Measurements from ENCODE around the gene RCBTB2.

DNA sequence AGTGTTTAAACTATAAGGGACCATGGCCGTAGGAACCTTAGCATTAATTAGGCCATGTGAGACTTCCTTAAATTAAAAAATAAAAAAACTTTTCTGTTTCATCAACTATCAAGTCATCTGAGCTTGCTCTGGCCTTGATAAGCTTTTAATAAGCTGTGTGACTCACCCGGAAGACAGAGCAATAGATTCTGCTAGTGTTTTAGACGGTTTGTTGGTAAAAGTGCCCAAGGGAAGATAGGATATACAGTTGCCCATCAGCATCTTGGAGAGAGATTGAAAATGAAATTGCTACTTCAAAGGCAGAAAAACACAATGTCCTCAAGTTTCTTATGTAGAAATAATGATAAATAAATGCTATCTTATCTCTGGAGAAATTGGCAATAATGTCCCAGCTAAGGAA lies 31.2 kb upstream of the RCBTB2 start:
- TF ChIP-seq, protein P1, sequence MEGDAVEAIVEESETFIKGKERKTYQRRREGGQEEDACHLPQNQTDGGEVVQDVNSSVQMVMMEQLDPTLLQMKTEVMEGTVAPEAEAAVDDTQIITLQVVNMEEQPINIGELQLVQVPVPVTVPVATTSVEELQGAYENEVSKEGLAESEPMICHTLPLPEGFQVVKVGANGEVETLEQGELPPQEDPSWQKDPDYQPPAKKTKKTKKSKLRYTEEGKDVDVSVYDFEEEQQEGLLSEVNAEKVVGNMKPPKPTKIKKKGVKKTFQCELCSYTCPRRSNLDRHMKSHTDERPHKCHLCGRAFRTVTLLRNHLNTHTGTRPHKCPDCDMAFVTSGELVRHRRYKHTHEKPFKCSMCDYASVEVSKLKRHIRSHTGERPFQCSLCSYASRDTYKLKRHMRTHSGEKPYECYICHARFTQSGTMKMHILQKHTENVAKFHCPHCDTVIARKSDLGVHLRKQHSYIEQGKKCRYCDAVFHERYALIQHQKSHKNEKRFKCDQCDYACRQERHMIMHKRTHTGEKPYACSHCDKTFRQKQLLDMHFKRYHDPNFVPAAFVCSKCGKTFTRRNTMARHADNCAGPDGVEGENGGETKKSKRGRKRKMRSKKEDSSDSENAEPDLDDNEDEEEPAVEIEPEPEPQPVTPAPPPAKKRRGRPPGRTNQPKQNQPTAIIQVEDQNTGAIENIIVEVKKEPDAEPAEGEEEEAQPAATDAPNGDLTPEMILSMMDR (IDR thresholded peaks at IDR 0.05), result no peak
- TF ChIP-seq POLR2A (IDR thresholded peaks at IDR 0.05), result no peak

Measured in testis (tissue), 2 donors.